Measurements from ENCODE around the gene PPFIBP2.
"Not testable (repeated sequence)": the region's sequence is repeated elsewhere in the genome, so short reads cannot be mapped to it uniquely, and the experiment has no call there.

The PPFIBP2 gene

DNA sequence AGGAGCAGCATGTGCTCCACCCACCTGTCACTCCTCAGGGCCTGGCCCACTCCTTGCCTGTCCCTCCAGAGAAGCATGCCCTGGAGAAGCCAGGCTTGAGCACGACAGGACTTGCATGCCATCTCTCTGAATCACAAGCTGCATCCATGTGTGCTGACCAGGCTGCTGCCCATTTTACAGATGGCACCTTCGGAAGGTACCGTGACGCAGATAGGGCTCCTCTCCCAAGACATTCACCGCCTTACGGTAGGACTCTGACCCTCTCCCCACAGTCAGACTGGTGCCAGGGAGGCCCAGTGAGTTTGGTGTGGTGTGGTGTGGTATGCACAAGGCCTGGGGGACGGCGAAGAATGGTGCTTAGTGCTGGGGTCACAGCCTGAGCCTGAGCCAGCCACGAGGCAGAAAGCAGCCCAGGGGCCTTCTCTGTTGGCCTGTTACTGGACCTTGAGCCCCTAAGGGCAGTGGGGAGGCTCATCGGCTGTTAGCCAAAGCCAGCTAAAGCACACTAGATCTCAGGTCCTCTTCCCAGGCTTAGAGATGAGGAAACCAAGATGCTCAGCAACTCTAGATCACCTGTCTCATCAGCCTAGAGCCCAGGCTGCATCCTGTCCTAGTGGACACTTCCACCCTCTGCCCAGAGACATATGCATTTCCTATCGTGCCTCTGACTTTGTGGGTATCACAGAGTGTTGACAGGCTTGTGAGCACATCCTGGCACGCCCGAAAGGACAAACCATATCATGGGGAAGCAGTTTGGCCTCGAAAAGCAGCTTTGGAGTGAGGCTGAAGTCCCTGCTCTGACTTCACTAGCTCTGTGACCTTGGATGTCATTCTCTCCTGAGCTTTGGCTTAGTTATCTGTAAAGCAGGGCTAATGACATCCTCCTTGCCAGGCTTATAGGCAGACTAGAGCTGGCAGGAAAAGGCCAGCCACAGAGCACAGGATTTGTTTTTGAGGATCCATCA is 141.7 kb downstream of the PPFIBP2 start (continued):
- TF ChIP-seq PATZ1 (CRISPR knock-in tag; IDR thresholded peaks at IDR 0.05; ENCODE audit: borderline replicate concordance) (no peak), RARB (CRISPR knock-in tag; IDR thresholded peaks at IDR 0.05) (no peak)

DNA sequence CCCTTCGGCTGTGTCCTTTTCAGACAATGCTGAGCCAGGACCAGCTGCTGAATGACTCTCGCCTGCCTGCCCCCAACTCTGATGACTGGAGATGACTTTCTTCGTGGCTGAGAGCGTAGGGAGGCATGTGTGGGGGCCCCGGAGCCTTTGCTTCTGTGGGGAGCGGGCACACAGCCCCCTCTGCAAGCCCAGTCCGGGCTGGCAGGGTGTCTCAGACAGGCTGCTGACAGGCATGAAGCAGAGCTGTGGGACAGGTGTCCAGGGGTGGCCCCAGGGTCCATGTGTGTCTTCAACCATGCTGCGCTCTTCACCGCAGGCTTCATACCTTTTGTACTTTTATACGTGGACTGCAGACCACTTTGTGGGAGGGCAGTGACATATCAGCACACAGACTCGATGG is 142.9 kb downstream of the PPFIBP2 start:
- peak; percentile 12; the same call in 1 of the 3 replicates for ATAC-seq
- TF ChIP-seq ZFP3 (CRISPR knock-in tag; IDR thresholded peaks at IDR 0.05) (no peak), POU6F1 (CRISPR knock-in tag; IDR thresholded peaks at IDR 0.05; ENCODE audit: borderline replicate concordance, low read depth) (no peak), OSR1 (CRISPR knock-in tag; IDR thresholded peaks at IDR 0.05) (no peak), ESRRG (CRISPR knock-in tag; IDR thresholded peaks at IDR 0.05) (no peak), TCF4 (CRISPR knock-in tag; IDR thresholded peaks at IDR 0.05; ENCODE audit: borderline replicate concordance) (no peak), PPARA (CRISPR knock-in tag; IDR thresholded peaks at IDR 0.05; ENCODE audit: borderline replicate concordance) (no peak), BACH2 (CRISPR knock-in tag; IDR thresholded peaks at IDR 0.05; ENCODE audit: borderline replicate concordance) (no peak), CSDC2 (CRISPR knock-in tag; IDR thresholded peaks at IDR 0.05) (no peak), ZNF565 (CRISPR knock-in tag; conservative IDR thresholded peaks at IDR 0.05; ENCODE audit: low read depth) (no peak)

GRCh38 chr11:7657306-7658025 is 143.7 kb downstream of the PPFIBP2 start:
- ATAC-seq: peak; percentile 96
- TF ChIP-seq ZNF565 (CRISPR knock-in tag; conservative IDR thresholded peaks at IDR 0.05; ENCODE audit: low read depth) (no peak), ARNTL (CRISPR knock-in tag; IDR thresholded peaks at IDR 0.05; ENCODE audit: borderline replicate concordance, low read depth) (no peak), TOX (CRISPR knock-in tag; IDR thresholded peaks at IDR 0.05; ENCODE audit: borderline replicate concordance) (no peak), PPARA (CRISPR knock-in tag; IDR thresholded peaks at IDR 0.05; ENCODE audit: borderline replicate concordance) (no peak), ZFP30 (CRISPR knock-in tag; IDR thresholded peaks at IDR 0.05) (no peak), ZC3H10 (CRISPR knock-in tag; IDR thresholded peaks at IDR 0.05) (no peak), ZFP3 (CRISPR knock-in tag; IDR thresholded peaks at IDR 0.05) (no peak), POU6F1 (CRISPR knock-in tag; IDR thresholded peaks at IDR 0.05; ENCODE audit: borderline replicate concordance, low read depth) (no peak), BACH2 (CRISPR knock-in tag; IDR thresholded peaks at IDR 0.05; ENCODE audit: borderline replicate concordance) (no peak), ZNF70 (CRISPR knock-in tag; IDR thresholded peaks at IDR 0.05) (no peak), CSDC2 (CRISPR knock-in tag; IDR thresholded peaks at IDR 0.05) (no peak), TCF4 (CRISPR knock-in tag; IDR thresholded peaks at IDR 0.05; ENCODE audit: borderline replicate concordance) (no peak), ZNF8 (CRISPR knock-in tag; IDR thresholded peaks at IDR 0.05) (no peak), TSHZ2 (CRISPR knock-in tag; IDR thresholded peaks at IDR 0.05) (no peak), ESRRG (CRISPR knock-in tag; IDR thresholded peaks at IDR 0.05) (no peak)

- ATAC-seq: not testable (repeated sequence)
Observed at GRCh38 chr11:7663531-7663930, 149.7 kb downstream of the PPFIBP2 start.

Measured in SK-N-SH treated with all-trans-retinoic acid at 6 μM for 48 hours (cell line).